Measurements from ENCODE around the gene STXBP5.

- TF ChIP-seq, protein P1, sequence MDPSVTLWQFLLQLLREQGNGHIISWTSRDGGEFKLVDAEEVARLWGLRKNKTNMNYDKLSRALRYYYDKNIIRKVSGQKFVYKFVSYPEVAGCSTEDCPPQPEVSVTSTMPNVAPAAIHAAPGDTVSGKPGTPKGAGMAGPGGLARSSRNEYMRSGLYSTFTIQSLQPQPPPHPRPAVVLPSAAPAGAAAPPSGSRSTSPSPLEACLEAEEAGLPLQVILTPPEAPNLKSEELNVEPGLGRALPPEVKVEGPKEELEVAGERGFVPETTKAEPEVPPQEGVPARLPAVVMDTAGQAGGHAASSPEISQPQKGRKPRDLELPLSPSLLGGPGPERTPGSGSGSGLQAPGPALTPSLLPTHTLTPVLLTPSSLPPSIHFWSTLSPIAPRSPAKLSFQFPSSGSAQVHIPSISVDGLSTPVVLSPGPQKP (CRISPR knock-in tag; IDR thresholded peaks at IDR 0.05): no peak
- TF ChIP-seq, protein P2, sequence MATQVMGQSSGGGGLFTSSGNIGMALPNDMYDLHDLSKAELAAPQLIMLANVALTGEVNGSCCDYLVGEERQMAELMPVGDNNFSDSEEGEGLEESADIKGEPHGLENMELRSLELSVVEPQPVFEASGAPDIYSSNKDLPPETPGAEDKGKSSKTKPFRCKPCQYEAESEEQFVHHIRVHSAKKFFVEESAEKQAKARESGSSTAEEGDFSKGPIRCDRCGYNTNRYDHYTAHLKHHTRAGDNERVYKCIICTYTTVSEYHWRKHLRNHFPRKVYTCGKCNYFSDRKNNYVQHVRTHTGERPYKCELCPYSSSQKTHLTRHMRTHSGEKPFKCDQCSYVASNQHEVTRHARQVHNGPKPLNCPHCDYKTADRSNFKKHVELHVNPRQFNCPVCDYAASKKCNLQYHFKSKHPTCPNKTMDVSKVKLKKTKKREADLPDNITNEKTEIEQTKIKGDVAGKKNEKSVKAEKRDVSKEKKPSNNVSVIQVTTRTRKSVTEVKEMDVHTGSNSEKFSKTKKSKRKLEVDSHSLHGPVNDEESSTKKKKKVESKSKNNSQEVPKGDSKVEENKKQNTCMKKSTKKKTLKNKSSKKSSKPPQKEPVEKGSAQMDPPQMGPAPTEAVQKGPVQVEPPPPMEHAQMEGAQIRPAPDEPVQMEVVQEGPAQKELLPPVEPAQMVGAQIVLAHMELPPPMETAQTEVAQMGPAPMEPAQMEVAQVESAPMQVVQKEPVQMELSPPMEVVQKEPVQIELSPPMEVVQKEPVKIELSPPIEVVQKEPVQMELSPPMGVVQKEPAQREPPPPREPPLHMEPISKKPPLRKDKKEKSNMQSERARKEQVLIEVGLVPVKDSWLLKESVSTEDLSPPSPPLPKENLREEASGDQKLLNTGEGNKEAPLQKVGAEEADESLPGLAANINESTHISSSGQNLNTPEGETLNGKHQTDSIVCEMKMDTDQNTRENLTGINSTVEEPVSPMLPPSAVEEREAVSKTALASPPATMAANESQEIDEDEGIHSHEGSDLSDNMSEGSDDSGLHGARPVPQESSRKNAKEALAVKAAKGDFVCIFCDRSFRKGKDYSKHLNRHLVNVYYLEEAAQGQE (IDR thresholded peaks at IDR 0.05; ENCODE audit: borderline replicate concordance): no peak
- TF ChIP-seq, protein P2 (CRISPR knock-in tag; IDR thresholded peaks at IDR 0.05; ENCODE audit: low read depth): no peak
- no peak for TF ChIP-seq SIN3B (IDR thresholded peaks at IDR 0.05; ENCODE audit: low read depth)
- no peak for TF ChIP-seq GABPB1 (CRISPR knock-in tag; IDR thresholded peaks at IDR 0.05)
- no peak for TF ChIP-seq ARNT (IDR thresholded peaks at IDR 0.05)
- TF ChIP-seq RFX5 (IDR thresholded peaks at IDR 0.05; ENCODE audit: low read depth, low read length): no peak
- TF ChIP-seq STAT5B (CRISPR knock-in tag; IDR thresholded peaks at IDR 0.05): no peak
Measured at GRCh38 chr6:147298461-147298860, 94.2 kb downstream of the STXBP5 start.

Data from K562 (cell line).